Upper lobe of left lung (tissue), 4 donors: Measurements from ENCODE around the gene STAG1.

Source experiments
- POLR2A ChIP-seq, 4 donors: fragments of 450-650 bp; IDR thresholded peaks; one replicate each; pipeline ENCODE4 v1.5.1; 2016 to 2017; ENCODE audit warnings: antibody characterized with exemption in 4 of 4, mild to moderate bottlenecking in 2 of 4
- POLR2AphosphoS5 ChIP-seq, 2 donors: sonication (generic); formaldehyde crosslinking; IDR thresholded peaks; one replicate each; pipeline ENCODE4 v1.5.1; 2017; ENCODE audit warnings: antibody characterized with exemption in 2 of 2
- TF ChIP-seq, protein P1 (sequence below), 6 experiments: fragments of 450-650 bp in 4 of 6; fragments of 200-600 bp in 2 of 6; sonication (generic) in 2 of 6; IDR thresholded peaks; one replicate each; pipeline ENCODE4 v1.5.1; 2016 to 2019; ENCODE audit warnings: antibody characterized with exemption in 6 of 6

DNA sequence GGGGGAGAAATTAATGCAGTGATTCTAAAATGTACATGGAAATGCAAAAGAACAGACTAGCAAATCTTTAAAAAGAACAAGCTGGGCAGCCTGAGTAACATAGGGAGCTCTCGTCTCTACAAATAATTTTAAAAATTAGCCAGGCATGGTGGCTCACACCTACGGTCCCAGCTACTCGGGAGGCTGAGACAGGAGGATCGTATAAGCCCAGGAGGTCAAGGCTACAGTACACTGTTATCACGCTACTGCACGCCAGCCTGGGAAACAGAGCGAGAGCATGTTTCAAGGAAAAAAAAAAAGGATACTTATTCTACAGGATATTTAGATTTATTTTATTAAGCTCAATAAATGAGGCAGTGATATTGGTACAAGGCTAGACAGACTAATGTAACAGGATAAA is 40.9 kb downstream of the STAG1 start:
- TF ChIP-seq, protein P1, sequence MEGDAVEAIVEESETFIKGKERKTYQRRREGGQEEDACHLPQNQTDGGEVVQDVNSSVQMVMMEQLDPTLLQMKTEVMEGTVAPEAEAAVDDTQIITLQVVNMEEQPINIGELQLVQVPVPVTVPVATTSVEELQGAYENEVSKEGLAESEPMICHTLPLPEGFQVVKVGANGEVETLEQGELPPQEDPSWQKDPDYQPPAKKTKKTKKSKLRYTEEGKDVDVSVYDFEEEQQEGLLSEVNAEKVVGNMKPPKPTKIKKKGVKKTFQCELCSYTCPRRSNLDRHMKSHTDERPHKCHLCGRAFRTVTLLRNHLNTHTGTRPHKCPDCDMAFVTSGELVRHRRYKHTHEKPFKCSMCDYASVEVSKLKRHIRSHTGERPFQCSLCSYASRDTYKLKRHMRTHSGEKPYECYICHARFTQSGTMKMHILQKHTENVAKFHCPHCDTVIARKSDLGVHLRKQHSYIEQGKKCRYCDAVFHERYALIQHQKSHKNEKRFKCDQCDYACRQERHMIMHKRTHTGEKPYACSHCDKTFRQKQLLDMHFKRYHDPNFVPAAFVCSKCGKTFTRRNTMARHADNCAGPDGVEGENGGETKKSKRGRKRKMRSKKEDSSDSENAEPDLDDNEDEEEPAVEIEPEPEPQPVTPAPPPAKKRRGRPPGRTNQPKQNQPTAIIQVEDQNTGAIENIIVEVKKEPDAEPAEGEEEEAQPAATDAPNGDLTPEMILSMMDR (IDR thresholded peaks at IDR 0.05) = no peak
- no peak for TF ChIP-seq POLR2A (IDR thresholded peaks at IDR 0.05)
- TF ChIP-seq POLR2AphosphoS5 (IDR thresholded peaks at IDR 0.05) = no peak
